OCI-LY1 (cell line): ENCODE results near the gene RAB7A.

Experiments
- H2AFZ ChIP-seq: fragments of 200-600 bp; sonication (generic), shearing (Covaris generic); 2 replicates; pipeline ENCODE4 v1.6.0; 2014; ENCODE audit warnings: antibody characterized with exemption, mild to moderate bottlenecking, low read length
- H3F3A ChIP-seq: fragments of 200-600 bp; sonication (generic), shearing (Covaris generic); 2 replicates; pipeline ENCODE4 v1.6.0; 2014; ENCODE audit warnings: mild to moderate bottlenecking, antibody characterized with exemption, low read length, moderate library complexity; ENCODE audit not compliant: insufficient read depth
- H3K27ac ChIP-seq: fragments of 200-600 bp; sonication (generic); 2 replicates; pipeline ENCODE4 v1.5.1; 2014; ENCODE audit warnings: low read length, mixed run types, mild to moderate bottlenecking, low read depth; ENCODE audit not compliant: poor library complexity, severe bottlenecking
- H3K27me3 ChIP-seq: fragments of 200-600 bp; sonication (generic); 2 replicates; pipeline ENCODE4 v1.6.0; 2014; ENCODE audit warnings: antibody characterized with exemption, mild to moderate bottlenecking, low read length, moderate library complexity; ENCODE audit not compliant: insufficient read depth
- H3K36me3 ChIP-seq: fragments of 200-600 bp; sonication (generic); 2 replicates; pipeline ENCODE4 v1.6.1; 2014; ENCODE audit warnings: mild to moderate bottlenecking, antibody characterized with exemption, low read length, moderate library complexity, mixed read lengths; ENCODE audit not compliant: insufficient read depth
- H3K4me1 ChIP-seq: fragments of 200-600 bp; sonication (generic); 2 replicates; pipeline ENCODE4 v1.5.1; 2014; ENCODE audit warnings: mild to moderate bottlenecking, low read length, moderate library complexity; ENCODE audit not compliant: insufficient read depth, severe bottlenecking
- H3K4me2 ChIP-seq: fragments of 200-600 bp; sonication (generic), shearing (Covaris generic); 2 replicates; pipeline ENCODE4 v1.6.1; 2014; ENCODE audit warnings: low read length
- H3K4me3 ChIP-seq: fragments of 200-600 bp; sonication (generic); 2 replicates; pipeline ENCODE4 v1.5.1; 2014; ENCODE audit warnings: low read length, low read depth, mild to moderate bottlenecking, mixed read lengths; ENCODE audit not compliant: poor library complexity, severe bottlenecking
- H3K79me2 ChIP-seq: fragments of 200-600 bp; shearing (Covaris generic); 2 replicates; pipeline ENCODE4 v1.6.1; 2016; ENCODE audit warnings: mixed run types, low read length, mixed read lengths; ENCODE audit not compliant: insufficient read depth
- H3K9ac ChIP-seq: fragments of 200-600 bp; sonication (generic), shearing (Covaris generic); 2 replicates; pipeline ENCODE4 v1.6.1; 2014; ENCODE audit warnings: mild to moderate bottlenecking, low read length, mixed read lengths
- H3K9me2 ChIP-seq: fragments of 200-600 bp; sonication (generic), shearing (Covaris generic); 2 replicates; pipeline ENCODE4 v1.6.1; 2014; ENCODE audit warnings: low read depth, mild to moderate bottlenecking, low read length, mixed read lengths
- H3K9me3 ChIP-seq: fragments of 200-600 bp; shearing (Covaris generic); 2 replicates; pipeline ENCODE4 v1.6.1; 2014; ENCODE audit warnings: low read length, mixed read lengths
- H4K20me1 ChIP-seq: fragments of 200-600 bp; sonication (generic), shearing (Covaris generic); 2 replicates; pipeline ENCODE4 v1.6.0; 2016; ENCODE audit warnings: mild to moderate bottlenecking, low read length; ENCODE audit not compliant: insufficient read depth
- CTCF ChIP-seq: fragments of 200-600 bp; sonication (generic), shearing (Covaris generic); IDR thresholded peaks from 2 replicates; pipeline ENCODE4 v1.5.1; 2017; ENCODE audit warnings: mild to moderate bottlenecking, antibody characterized with exemption, low read length, moderate library complexity, mixed read lengths
- EZH2 ChIP-seq: fragments of 200-600 bp; sonication (generic), shearing (Covaris generic); IDR thresholded peaks from 2 replicates; pipeline ENCODE4 v1.8.0; 2017; ENCODE audit warnings: borderline replicate concordance, mixed run types, mild to moderate bottlenecking, antibody characterized with exemption, low read length, moderate library complexity, mixed read lengths

The RAB7A gene

GRCh38 chr3:128794770-128795649 is 69.0 kb downstream of the RAB7A start:
- Histone ChIP-seq H3F3A (peaks cover 8% of the 10 kb centered on the region; the same call in 1 of the 2 replicates), H3K4me2 (no peak overlapping the region), H3K79me2 (peaks cover 23% of the 10 kb centered on the region), H2AFZ (no peak overlapping the region), H3K27ac (peak overlapping the region; percentile 25), H4K20me1 (no peaks in the 10 kb centered on the region), H3K36me3 (peaks cover 42% of the 10 kb centered on the region), H3K4me1 (peaks cover 6% of the 10 kb centered on the region), H3K9ac (peak overlapping the region; percentile 5; the same call in 1 of the 2 replicates), H3K27me3 (no peaks in the 10 kb centered on the region), H3K4me3 (no peak overlapping the region), H3K9me3 (no peaks in the 10 kb centered on the region), H3K9me2 (no peaks in the 10 kb centered on the region)
- peak; percentile 97 for TF ChIP-seq CTCF
- no peak for TF ChIP-seq EZH2

GRCh38 chr3:128799653-128800052 is 73.7 kb downstream of the RAB7A start:
- no peak overlapping the region for H2AFZ ChIP-seq
- H3K9me2 ChIP-seq = no peaks in the 10 kb centered on the region
- peaks cover 20% of the 10 kb centered on the region for H3K4me1 ChIP-seq
- no peak for TF ChIP-seq CTCF
- TF ChIP-seq EZH2 = no peak
- no peak overlapping the region for H3K9ac ChIP-seq
- H3K4me3 ChIP-seq = no peak overlapping the region
- no peaks in the 10 kb centered on the region for H3F3A ChIP-seq
- no peaks in the 10 kb centered on the region for H4K20me1 ChIP-seq
- no peak overlapping the region for H3K27ac ChIP-seq
- H3K79me2 ChIP-seq = no peaks in the 10 kb centered on the region
- no peaks in the 10 kb centered on the region for H3K9me3 ChIP-seq
- peaks cover 60% of the 10 kb centered on the region for H3K36me3 ChIP-seq
- H3K27me3 ChIP-seq = no peaks in the 10 kb centered on the region
- H3K4me2 ChIP-seq = no peak overlapping the region

- Histone ChIP-seq H4K20me1 (no peaks in the 10 kb centered on the region), H3K4me2 (no peak overlapping the region), H3K9ac (no peak overlapping the region), H2AFZ (no peak overlapping the region), H3K36me3 (peaks cover 69% of the 10 kb centered on the region), H3K79me2 (no peaks in the 10 kb centered on the region), H3K9me2 (no peaks in the 10 kb centered on the region), H3F3A (no peaks in the 10 kb centered on the region), H3K4me1 (peaks cover 17% of the 10 kb centered on the region), H3K27ac (no peak overlapping the region), H3K27me3 (no peaks in the 10 kb centered on the region), H3K9me3 (no peaks in the 10 kb centered on the region), H3K4me3 (no peak overlapping the region)
- TF ChIP-seq CTCF (no peak), EZH2 (no peak)
These were observed 74.5 kb downstream of the RAB7A start for GRCh38 chr3:128800241-128801187.
